Subcutaneous adipose tissue (tissue), 4 donors: ENCODE results near the gene INPP4A. TPM values are rescaled to one million over a fixed set of nuclear protein-coding genes. Genes with fewer than 3 reads are reported as not detected.

Experiments
- CTCF ChIP-seq: fragments of 450-650 bp; IDR thresholded peaks from one replicate; pipeline ENCODE4 v1.5.1; 2016; ENCODE audit warnings: low read depth, mild to moderate bottlenecking, control low read depth, antibody characterized with exemption, moderate library complexity
- total RNA-seq, 4 donors: library from RNA; depleted of rRNA; stranded (reverse); fragments of >200 nt; gene quantifications; one replicate each; pipeline ENCODE4 v1.1.0, GENCODE V29; 2016

The INPP4A gene
- total RNA-seq, 4 donors from 2014 or later = 18.9 to 38.2 (median 22.0) TPM

GRCh38 chr2:98579926-98580325 is 135.3 kb downstream of the INPP4A start:
- TF ChIP-seq CTCF = no peak

- no peak for TF ChIP-seq CTCF
Observed at GRCh38 chr2:98580656-98581284, 136.1 kb downstream of the INPP4A start.

- no peak for TF ChIP-seq CTCF
Observed at GRCh38 chr2:98582523-98582922, 137.9 kb downstream of the INPP4A start.

- no peak for TF ChIP-seq CTCF
Observed at GRCh38 chr2:98583276-98583675, 138.6 kb downstream of the INPP4A start.

- no peak for TF ChIP-seq CTCF
Observed at GRCh38 chr2:98583816-98584618, 139.4 kb downstream of the INPP4A start.

- TF ChIP-seq CTCF = no peak
Observed at GRCh38 chr2:98585386-98585785, 140.7 kb downstream of the INPP4A start.

GRCh38 chr2:98586551-98587140 is 142.0 kb downstream of the INPP4A start:
- no peak for TF ChIP-seq CTCF
